ENCODE measurements around the gene MDGA2. TPM values are rescaled to one million over a fixed set of nuclear protein-coding genes. Genes with fewer than 3 reads are reported as not detected.

MDGA2 gene
- polyA plus RNA-seq, 1 of the 3 experiments (the other 2 are of a cell fraction), result not detected

GRCh38 chr14:47549886-47550285 is 125.5 kb downstream of the MDGA2 start:
- H3K4me2 ChIP-seq, result no peak overlapping the region
- 0% methylated on average over 2 of the region's 2 CpGs for WGBS (ENCODE audit: low lambda C conversion rate)
- H3K9me3 ChIP-seq, result no peaks in the 10 kb centered on the region
- ChIA-PET CTCF (no interaction called here), POLR2A (no interaction called here)
- H3K9ac ChIP-seq, result no peak overlapping the region
- no peak overlapping the region for H3K4me3 ChIP-seq (ENCODE audit: low read depth in 2 of 2, low read length in 1 of 2)
- DNase-seq, result no peak
- H3K9me2 ChIP-seq, result no peaks in the 10 kb centered on the region
- H3K4me1 ChIP-seq (ENCODE audit: control insufficient read depth in 1 of 2, insufficient read depth in 2 of 2, low read depth in 1 of 2, low read length in 1 of 2), result no peaks in the 10 kb centered on the region
- no peaks in the 10 kb centered on the region for H3F3A ChIP-seq (replicated peaks; ENCODE audit: insufficient read depth)
- H3K36me3 ChIP-seq (replicated peaks in 1 of 2; ENCODE audit: control insufficient read depth in 1 of 2, insufficient read depth in 2 of 2, low read length in 1 of 2), result no peaks in the 10 kb centered on the region
- H3K79me2 ChIP-seq (ENCODE audit: insufficient read depth), result no peaks in the 10 kb centered on the region
- H3K27me3 ChIP-seq (ENCODE audit: insufficient read depth), result no peaks in the 10 kb centered on the region
- H4K20me1 ChIP-seq (ENCODE audit: insufficient read depth), result no peaks in the 10 kb centered on the region
- no peak overlapping the region for H3K27ac ChIP-seq (ENCODE audit: low read depth in 2 of 2, low read length in 1 of 2)
- no peak overlapping the region for H2AFZ ChIP-seq (ENCODE audit: low read depth)
- TF ChIP-seq NRF1 (IDR thresholded peaks at IDR 0.05; ENCODE audit: low read depth, low read length), result no peak
- TF ChIP-seq RXRA (IDR thresholded peaks at IDR 0.05; ENCODE audit: borderline replicate concordance, low read depth), result no peak
- no peak for TF ChIP-seq EZH2phosphoT487 (IDR thresholded peaks at IDR 0.05; ENCODE audit: borderline replicate concordance, low read depth)
- TF ChIP-seq, protein P1, sequence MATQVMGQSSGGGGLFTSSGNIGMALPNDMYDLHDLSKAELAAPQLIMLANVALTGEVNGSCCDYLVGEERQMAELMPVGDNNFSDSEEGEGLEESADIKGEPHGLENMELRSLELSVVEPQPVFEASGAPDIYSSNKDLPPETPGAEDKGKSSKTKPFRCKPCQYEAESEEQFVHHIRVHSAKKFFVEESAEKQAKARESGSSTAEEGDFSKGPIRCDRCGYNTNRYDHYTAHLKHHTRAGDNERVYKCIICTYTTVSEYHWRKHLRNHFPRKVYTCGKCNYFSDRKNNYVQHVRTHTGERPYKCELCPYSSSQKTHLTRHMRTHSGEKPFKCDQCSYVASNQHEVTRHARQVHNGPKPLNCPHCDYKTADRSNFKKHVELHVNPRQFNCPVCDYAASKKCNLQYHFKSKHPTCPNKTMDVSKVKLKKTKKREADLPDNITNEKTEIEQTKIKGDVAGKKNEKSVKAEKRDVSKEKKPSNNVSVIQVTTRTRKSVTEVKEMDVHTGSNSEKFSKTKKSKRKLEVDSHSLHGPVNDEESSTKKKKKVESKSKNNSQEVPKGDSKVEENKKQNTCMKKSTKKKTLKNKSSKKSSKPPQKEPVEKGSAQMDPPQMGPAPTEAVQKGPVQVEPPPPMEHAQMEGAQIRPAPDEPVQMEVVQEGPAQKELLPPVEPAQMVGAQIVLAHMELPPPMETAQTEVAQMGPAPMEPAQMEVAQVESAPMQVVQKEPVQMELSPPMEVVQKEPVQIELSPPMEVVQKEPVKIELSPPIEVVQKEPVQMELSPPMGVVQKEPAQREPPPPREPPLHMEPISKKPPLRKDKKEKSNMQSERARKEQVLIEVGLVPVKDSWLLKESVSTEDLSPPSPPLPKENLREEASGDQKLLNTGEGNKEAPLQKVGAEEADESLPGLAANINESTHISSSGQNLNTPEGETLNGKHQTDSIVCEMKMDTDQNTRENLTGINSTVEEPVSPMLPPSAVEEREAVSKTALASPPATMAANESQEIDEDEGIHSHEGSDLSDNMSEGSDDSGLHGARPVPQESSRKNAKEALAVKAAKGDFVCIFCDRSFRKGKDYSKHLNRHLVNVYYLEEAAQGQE (IDR thresholded peaks at IDR 0.05; ENCODE audit: low read depth, low read length), result no peak
- no peak for TF ChIP-seq FOXM1 (IDR thresholded peaks at IDR 0.05; ENCODE audit: low read depth)
- no peak for TF ChIP-seq RFX5 (IDR thresholded peaks at IDR 0.05; ENCODE audit: low read length)
- no peak for TF ChIP-seq POLR2AphosphoS5 (IDR thresholded peaks at IDR 0.05; ENCODE audit: low read depth, low read length)
- TF ChIP-seq RAD21 (IDR thresholded peaks at IDR 0.05; ENCODE audit: low read length), result no peak
- TF ChIP-seq TAF1 (IDR thresholded peaks at IDR 0.05; ENCODE audit: borderline replicate concordance, low read depth, low read length), result no peak

DNA sequence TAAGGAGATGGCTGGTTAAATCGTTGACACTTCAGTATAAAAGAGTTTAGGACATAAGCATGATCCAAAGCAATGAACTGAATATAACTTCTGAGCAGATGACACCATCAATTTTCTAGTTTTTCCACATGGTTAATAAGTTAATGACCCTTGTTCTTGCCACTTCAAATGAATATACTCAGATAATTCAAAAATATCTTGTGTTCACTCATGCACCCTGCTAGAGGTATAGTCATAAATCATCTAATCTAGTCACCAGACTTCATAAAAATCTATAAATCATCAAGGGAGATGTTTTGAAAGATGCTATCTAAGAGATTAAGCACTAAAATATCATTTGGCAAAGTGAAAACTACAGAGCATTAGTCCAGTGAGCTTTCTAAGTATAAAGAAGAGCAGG is 131.9 kb downstream of the MDGA2 start:
- Histone ChIP-seq H2AFZ (ENCODE audit: low read depth) (no peak overlapping the region), H3K9ac (no peak overlapping the region), H3F3A (replicated peaks; ENCODE audit: insufficient read depth) (no peaks in the 10 kb centered on the region), H3K9me2 (no peaks in the 10 kb centered on the region), H3K4me3 (ENCODE audit: low read depth in 2 of 2, low read length in 1 of 2) (no peak overlapping the region), H3K4me2 (no peak overlapping the region), H3K4me1 (ENCODE audit: control insufficient read depth in 1 of 2, insufficient read depth in 2 of 2, low read depth in 1 of 2, low read length in 1 of 2) (no peaks in the 10 kb centered on the region), H3K9me3 (no peaks in the 10 kb centered on the region), H3K36me3 (replicated peaks in 1 of 2; ENCODE audit: control insufficient read depth in 1 of 2, insufficient read depth in 2 of 2, low read length in 1 of 2) (no peaks in the 10 kb centered on the region), H3K27ac (ENCODE audit: low read depth in 2 of 2, low read length in 1 of 2) (no peak overlapping the region), H4K20me1 (ENCODE audit: insufficient read depth) (no peaks in the 10 kb centered on the region), H3K27me3 (ENCODE audit: insufficient read depth) (no peaks in the 10 kb centered on the region), H3K79me2 (ENCODE audit: insufficient read depth) (no peaks in the 10 kb centered on the region)
- DNase-seq, result no peak
- CTCF ChIA-PET, result no interaction called here
- no peak for TF ChIP-seq SIN3A (IDR thresholded peaks at IDR 0.05; ENCODE audit: borderline replicate concordance, low read depth, low read length)
- no peak for TF ChIP-seq JUND (IDR thresholded peaks at IDR 0.05)
- TF ChIP-seq NRF1 (IDR thresholded peaks at IDR 0.05; ENCODE audit: low read depth, low read length), result no peak
- TF ChIP-seq ELF1 (IDR thresholded peaks at IDR 0.05), result no peak
- no peak for TF ChIP-seq GABPA (IDR thresholded peaks at IDR 0.05; ENCODE audit: low read depth)
- no peak for TF ChIP-seq EP300 (IDR thresholded peaks at IDR 0.05; ENCODE audit: borderline replicate concordance in 1 of 2, low read depth in 1 of 2, low read length in 1 of 2)
- TF ChIP-seq YY1 (IDR thresholded peaks at IDR 0.05; ENCODE audit: low read depth), result no peak
- no peak for TF ChIP-seq FOSL2 (IDR thresholded peaks at IDR 0.05; ENCODE audit: borderline replicate concordance, low read depth)
- no peak for TF ChIP-seq TAF1 (IDR thresholded peaks at IDR 0.05; ENCODE audit: borderline replicate concordance, low read depth, low read length)
- TF ChIP-seq FOXJ3 (CRISPR knock-in tag; IDR thresholded peaks at IDR 0.05), result no peak
- WGBS (ENCODE audit: low lambda C conversion rate), result 0% methylated on average over 1 of the region's 1 CpG
- POLR2A ChIA-PET, result no interaction called here

All from SK-N-SH (cell line).